ENCODE measurements around the gene MEPCE.
A peak's percentile ranks its signal among the peaks of the same experiment; 100 is the strongest.

Gene MEPCE

DNA sequence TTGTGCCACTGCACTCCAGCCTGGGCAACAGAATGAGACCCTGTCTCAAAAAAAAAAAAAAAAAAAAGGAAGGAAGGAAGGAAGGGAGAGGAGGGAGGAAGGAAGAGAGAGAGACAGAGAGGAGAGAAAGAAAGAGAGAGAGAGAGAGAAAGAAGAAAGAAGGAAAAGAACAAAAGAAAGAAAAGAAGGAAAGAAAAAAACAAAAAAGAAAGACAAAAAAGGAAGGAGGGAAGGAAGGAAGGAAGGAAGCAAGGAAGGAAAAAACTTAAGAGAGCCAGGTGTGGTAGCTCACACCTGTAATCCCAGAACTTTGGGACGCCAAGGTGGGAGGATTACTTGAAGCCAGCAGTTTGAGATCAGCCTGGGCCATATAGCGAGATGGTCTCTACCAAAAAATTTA lies 35.2 kb downstream of the MEPCE start:
- DNase-seq (ENCODE audit: low spot score), result no peak

DNA sequence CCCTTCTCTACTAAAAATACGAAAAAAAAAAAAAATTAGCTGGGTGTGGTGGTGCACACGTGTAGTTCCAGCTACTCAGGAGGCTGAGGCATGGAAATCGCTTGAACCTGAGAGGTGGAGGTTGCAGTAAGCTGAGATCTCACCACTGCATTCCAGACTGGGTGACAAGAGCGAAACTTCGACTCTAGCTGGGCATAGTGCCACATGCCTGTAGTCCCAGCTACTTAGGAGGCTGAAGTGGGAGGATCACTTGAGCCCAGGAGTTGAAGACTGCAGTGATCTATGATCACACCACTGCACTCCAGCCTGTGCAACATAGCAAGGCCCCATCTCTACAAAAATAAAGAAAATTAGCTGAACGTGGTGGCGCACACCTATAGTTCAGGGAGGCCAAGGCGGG lies 35.7 kb downstream of the MEPCE start:
- DNase-seq (ENCODE audit: low spot score), result no peak

DNA sequence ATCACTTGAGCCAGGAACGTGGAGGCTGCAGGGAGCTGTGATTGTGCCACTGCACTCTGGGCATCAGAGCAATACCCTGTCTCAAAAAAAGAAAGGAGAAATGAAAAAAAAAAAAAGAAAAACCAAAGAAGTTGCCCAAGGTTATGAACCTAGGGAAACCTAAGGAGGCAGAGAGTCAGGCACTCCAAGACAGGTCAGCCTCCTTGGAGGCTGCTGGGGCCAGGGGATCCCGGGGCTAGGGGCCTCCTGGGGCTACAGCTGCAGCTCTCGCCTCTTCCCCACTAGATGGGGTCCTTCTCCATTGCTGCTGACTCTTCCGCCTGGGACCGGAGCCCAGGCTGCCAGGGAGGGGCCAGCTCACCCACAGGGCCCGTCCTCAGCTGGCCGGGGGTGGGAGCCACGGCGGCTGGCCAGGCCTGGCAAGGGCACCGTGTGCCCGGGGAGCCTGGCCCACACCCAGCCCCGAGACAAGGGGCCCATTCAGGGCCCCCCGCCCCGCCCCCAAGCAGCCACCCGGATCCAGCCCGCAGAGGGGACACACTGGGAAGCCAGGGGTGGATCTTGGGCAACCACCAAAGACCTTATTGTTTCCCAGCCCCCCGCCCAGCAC lies 36.2 kb downstream of the MEPCE start:
- DNase-seq (ENCODE audit: low spot score), result no peak

DNA sequence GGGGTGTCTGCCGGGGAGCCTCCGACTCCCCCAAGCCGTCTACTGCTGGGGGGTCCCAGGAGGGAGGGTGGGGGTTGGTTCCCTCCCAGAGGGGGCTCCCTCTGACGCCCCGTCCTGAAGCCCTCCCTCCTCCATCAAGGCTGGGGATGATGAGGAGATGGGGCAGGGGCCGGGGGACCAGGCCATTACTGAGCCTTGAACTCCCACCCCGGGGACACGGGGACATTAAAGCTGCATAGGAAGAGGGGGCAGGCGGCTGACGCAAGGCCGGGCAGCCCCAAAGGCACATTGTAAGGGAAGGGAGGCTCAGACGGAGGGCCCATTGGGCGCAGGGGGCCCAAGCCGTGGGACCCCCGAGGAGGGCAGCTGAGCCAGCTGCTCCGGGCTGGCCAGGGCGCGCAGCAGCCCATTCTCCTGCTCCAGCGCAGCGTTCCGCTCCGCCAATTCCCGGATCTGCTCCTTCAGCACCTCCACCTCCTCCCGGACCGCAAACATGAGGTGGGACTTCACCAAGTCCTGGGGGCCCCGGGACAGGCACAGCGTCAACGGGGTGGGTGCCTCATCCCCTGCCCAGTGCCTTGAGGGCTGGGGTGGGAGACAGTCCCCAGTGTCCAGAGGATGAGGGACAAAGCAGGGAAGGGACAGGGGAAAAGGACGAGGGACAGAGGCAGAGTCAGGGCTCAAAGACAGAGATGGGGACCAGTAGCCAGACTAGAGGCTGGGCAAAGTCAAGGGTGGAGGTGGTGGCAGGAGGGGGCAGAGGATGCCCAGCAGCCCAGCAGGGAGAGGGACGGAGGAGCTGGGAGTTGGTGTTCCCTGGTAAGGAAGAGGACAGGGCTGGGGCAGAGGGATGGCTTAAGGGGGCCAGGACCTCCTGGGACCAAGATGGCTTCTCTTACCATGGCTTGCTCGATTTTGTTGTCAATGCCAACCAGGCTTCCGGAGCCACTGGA lies 37.3 kb downstream of the MEPCE start:
- DNase-seq (ENCODE audit: low spot score), result no peak

DNA sequence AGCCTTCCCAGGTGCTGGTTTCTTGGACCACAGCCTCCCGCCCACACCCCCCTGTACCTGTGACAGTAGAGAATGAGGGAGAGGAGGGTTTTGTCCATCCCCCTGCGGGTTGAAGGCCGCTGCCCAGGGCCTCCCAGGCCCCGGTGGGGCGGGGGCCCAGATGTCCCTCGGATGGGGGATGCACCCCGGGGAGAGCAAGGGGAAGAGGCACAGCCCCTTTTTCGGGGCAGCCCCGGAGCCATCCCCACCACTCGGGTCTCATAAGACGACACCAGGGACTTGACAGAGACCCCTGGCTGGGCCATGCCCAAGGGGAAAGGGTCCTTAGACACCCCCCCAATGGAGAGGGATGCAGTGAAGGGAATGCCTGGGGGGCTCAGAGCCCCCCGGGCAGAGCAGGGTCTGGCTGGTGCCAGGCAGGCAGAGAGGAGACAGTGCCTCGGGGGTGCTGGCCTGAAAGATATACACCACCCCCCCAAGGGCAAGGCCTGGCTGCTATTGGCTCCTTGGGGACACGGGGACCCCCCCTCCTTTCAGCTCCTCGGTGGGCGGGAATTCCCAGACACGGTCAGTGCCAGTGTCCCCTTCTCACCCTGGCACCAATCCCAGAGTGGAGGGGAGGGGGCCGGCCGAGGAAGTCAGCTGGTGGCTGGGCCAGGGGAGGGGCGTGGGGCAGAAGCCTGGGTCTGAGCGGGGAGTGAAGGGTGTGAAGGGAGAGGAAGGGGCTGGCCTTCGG lies 38.2 kb downstream of the MEPCE start:
- DNase-seq (ENCODE audit: low spot score), result no peak

DNA sequence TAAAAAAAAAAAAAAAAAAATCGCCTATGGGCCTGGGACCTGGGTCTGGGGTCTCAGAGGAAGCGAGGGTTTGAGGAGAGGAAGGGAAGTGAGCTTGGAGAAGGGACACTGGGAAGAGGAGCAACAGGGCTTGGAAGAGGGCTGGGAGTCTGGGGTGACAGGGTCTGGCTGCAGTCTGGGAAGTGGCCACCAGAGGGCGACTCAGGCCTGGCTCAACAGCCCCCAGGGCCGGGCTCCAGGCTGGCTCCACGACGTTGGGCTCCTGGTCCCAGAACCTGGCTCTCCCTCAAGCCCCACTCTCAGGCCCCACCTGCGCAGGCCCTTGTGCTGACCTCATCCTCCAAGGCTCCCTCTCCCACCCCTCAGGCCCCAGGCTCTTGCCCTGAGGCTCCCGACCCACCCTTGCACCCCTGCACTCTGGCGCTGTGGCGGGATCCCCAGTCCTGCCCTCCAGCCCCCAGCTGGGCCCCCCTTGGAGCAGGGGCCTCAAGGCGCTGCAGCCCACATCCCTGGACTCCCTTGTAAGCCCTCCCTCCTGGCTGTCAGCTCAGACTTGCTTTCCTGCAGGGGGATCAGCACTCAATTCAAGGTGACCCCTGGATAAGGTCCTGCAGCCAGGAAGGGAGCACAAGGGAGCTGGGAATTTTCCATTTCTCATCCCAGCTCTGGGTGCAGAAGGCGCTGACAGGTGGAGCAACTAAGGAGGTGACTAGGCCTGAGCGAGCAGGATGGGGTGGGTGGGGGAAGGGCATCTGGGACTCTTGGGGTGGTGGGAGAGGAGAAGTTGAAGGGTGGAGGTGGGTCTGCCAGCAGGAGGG lies 39.8 kb downstream of the MEPCE start:
- peak; percentile 83 for DNase-seq (ENCODE audit: low spot score)

DNA sequence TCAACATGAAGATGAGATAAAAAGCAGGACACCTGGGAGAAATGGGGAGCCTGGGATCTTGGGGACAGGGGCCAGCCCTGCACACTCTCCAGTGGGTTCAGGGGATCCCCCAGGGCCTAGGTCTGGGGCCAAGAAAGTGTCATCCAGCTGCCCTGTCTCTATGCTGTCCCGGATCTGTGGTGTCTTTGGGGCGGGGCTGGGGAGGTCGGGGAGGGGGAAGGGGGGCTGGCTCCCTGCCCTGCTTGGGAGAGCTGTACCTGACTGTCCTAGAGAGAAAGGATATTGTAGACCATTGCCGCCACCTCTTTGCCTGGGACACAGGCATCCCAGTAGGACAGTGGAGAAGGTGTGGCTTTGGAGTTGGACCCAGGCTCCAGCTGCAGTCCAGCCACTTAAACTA lies 41.4 kb downstream of the MEPCE start:
- no peak for DNase-seq (ENCODE audit: low spot score)

DNA sequence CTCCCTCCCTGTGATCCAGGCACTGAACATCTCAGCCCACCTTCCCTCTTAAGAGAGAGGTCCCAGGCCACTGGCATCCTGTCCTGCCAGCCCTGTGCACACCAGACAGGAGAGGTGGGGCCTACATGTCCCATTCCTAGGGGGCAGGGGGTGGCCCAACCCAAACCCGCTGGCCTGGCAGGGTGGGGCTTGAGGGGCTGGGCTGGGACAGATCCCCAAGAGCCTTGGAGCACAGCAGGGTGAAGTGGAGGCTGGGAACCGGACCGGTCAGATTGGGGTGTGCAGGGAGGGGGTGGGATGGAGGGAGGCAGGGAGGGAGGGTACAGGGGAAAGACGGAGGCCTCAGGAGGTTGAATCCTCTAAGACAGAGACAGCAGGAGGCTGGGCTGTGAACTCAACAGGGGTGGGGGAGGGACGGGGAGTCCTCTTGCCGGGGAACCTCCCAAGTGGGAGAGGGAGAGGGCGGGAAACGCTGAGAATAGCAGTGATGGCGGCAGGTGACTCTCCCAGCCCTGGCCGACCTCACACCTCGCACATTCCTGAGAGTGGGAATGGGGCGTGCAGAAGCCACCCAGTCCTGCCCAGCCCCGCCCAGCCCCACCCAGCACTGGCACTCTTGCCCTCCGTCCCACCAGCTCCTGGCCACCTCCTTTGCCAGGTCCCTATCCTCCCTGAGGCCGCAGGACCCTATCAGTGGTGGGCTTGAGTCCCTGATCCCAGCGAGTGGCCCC lies 42.7 kb downstream of the MEPCE start:
- DNase-seq (ENCODE audit: low spot score), result peak; percentile 34

DNA sequence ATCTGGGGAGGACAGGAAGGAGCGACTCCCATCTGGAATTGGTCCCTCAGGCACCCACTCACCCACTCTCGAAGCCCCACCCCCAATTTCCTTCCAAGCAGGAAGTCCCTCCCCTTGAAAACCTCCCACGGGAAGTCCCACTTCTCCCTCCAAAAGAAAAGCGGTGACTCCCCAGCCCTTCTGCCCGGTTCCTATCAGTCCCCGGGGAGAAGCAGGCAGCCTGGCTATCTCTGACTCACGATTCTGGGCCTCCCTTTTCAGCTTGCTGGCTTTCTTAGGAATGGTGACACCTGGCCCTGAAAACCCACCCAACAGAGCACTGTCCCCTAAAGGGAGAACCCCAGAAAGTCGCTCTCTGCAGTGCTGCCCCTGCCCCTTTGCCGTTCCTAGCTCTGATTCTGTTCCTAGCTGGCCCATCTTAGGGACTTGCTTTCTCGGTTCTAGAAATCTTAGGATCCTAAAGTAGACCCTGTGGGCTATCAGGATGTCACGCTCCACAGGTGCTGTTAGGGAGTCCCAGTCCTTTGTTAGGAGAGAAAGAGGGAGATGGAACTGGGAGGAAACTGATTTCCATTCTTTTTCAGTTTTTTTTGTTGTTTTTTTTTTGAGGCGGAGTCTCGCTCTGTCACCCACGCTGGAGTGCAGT lies 43.3 kb downstream of the MEPCE start:
- peak; percentile 39 for DNase-seq (ENCODE audit: low spot score)

DNA sequence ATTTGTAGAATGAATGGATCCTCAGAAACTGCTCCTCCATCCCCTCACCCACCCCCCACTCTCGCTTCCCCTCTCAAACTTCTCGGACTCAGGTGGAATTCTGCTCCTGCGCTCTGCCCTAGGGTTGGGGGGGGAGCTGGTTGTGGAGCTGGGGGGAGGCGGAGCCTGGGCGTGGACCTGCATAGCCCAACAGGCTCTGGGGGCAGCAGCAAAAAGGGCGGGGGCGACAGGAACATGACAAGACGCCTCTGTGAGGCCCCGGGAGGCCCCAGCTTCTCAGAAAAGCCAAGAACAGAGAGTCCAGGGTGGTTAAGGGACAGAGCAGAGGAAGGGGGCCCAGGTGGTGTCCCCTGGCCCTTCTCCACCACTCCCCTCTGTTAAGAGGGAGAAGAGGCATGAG lies 45.9 kb downstream of the MEPCE start:
- DNase-seq (ENCODE audit: low spot score), result no peak

DNA sequence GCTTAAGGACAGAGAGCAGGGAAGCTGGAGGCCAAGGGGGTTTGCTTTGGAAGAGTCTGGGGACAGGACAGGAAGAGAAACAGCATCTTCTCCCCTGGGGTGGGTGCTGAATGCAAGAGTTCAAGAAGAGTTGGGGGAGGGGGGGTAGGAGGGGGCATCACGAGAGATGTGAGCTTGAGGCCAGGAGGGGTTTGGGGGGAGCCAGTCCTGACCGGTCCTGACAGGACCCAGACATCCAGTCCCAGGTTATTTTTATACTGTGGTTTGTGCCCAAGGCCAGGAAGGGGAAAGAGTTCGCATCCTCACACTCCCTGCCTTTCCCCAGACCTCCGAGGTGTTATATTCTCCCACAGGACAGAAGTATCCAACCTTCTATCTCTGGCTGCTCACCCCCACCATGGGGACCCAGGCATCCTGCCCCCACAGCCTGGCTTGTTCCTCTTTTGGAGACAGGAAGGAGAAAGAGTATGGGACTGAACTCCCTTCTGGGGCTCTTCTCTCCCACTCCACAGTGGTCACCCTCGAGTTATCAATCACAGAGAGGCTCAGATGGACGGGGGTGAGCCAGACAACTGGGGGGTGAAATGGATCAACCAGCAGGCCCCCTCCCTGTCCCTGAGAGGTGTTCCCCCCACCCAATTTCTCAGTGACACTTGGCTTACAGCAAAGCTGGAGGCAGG lies 46.6 kb downstream of the MEPCE start:
- DNase-seq (ENCODE audit: low spot score), result no peak

DNA sequence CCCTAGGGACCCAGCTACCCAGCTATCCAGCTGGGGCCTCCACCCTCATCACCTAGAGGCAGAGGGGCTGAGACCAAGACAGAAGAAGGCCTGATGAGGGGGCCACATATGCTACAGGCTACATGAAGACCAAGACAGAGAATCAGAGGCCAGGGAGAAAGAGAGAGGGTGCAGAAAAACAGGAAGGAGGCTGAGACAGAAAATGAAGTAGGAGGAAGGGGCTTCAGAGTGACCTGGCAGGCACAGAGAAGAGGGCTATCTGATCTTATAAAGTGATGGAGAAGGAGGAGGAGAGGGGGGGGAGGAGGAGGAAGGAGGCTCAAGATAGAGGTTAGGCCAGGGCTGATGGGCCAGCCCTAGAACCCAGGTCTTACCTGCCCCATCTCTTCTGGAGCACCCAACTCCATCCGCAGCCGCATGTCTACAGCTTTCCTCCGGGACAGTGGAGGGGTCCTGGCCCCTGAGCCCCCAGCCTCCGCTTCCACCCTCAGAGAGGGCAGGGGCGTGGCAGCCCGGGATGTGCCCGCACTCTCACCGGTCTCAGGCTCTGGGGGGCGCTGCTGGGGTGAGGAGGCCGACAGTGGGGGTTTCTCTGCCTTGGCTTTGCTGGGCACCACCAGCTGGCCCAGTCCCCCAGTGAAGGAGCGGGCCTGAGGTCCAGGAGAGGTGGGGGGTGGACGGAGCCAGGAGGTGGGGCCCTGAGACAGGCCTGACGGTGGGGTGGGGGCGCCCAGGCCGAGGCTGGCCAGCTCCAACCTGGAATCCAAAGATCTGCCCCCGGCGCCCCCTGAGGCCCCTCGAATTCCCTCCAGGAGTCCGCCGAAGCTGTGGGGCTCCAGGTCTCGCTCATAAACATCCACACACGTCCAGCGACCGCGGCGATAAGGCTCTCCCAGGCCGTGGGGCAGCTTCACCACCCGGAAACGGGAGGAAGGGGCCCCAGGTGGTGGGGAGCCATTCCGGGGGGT lies 47.6 kb downstream of the MEPCE start:
- no peak for DNase-seq (ENCODE audit: low spot score)

DNA sequence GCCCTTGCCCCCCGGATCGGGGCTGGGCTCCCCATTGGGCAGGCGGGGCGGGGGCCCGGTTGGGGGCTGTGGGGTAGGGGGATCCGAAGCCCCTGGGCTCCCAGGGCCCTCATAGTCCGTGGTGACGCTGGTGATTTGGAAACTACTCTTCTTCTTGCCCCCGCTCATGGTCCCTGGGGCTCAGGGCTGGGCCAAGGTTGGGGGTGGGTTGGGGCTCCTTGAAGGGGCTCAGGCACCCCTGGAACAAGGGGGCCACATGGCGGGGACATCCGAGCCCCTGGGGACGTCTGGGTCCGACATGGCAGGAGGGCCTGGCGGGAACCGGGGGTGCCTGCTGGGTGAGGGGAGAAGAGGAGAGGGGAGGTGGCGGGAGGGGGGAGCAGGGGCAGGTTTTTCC lies 48.2 kb downstream of the MEPCE start:
- DNase-seq (ENCODE audit: low spot score), result no peak

DNA sequence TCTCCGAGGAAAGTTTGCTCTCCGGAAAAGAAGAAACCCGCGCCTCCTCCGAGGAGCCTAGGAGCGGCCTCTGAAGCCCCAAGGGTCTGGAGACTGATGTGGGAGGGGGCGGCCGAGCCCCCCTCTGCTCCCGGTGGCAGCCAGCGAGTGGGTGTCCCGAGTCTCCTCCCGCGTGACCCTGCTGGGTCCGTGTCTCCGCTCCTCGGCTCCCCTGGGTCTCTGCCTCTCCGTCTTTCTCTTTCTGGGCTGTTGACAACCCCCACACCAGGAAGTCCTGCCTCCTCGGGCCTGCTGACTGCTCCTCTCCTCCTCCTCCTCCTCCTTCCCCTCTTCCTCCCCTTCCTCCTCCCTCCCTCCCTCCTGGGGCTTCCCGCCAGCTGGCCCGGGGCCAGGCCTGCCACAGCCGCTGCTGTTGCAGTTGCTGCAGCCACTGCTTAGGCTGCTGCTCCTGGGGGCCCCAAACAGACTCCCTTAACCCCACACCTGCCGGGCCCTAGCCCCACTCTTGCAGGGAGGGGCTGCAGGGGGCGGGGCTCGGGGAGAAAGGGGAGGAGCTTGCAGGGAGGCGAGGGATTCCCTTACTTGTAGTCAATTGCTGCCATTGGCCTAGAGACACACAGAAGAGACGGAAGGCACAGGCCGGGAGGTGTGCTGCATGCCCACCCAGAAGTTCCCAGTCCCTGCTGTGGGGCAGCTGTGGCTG lies 49.5 kb downstream of the MEPCE start, which contains the start of gene TSC22D4:
TSC22D4 (minus strand) TSS at position 257 of the 703 bp plus-strand sequence. CDS start 1,176 bp downstream, outside the sequence.
- peak; percentile 96 for DNase-seq (ENCODE audit: low spot score)

DNA sequence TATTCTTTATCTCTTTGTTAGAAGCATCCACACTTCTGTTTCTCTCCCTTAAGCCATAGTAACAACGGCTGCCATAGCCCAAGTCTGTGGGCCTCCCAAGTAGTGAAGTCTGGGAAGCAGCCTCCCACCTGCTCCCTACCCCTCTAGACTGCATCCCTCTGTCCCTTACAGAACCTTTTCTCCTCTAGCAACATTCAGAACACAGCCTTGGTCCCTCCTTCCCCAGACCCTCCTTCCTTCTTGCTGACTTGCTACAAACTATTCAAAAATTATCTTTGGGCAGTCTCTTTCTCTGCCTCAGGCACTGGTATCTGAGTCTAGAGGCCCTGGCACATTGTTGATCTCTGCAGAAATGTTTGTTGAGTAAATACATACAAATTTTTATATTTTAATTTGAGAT lies 51.8 kb downstream of the MEPCE start:
- no peak for DNase-seq (ENCODE audit: low spot score)

DNA sequence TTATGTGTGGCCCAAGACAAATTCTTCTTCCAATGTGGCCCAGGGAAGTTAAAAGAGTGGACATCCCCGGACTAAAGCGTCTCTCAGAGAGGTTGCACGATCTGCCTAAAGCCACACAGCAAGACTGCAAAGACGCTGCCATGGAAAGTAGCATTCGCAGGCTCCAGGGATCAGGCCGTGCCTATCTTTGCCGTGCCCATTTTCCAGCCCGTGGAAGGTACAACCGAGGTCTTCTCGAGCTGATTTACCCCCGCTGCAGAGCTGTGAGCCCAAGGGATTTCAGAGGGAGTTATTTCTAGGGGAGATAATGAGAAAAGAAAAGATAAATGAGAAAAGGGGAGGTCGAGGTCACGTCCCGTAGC lies 53.1 kb downstream of the MEPCE start:
- no peak for DNase-seq (ENCODE audit: low spot score)

DNA sequence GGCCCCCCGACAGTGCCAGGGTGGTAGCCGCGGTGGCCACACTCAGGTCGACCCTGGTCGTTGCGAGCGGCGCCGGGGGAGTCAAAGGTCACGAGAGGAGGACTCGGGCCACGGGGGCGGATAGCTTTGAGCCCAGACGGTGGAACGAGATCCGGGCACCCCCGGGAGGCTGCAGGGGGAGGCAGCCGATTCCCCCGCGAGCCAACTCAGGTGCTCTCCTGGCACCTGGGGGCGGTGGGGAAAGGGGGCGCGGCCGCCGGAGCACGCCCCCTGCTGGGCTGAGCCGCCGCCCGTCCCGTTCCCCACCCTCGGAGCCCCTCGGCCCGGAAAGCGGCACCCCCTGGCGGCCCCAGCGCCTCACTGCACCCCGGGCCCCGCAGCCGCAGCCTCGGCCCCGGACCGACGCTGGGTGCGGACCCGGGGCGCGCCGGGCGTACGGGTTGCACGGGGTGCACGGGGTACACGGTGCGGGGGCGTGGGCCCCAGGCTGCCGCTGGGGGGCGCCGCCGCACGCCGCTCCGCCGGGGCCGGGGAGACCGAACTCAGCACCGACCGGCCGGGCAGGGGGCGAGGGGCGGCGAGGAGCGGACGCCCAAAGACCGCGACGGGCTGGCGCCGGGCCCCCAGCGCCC lies 53.6 kb downstream of the MEPCE start:
- DNase-seq (ENCODE audit: low spot score), result peak; percentile 83
